Trophoblast cell (in vitro differentiated cells and primary cell): ENCODE measurements around the gene MPV17L2.
"Not testable (repeated sequence)": the region's sequence is repeated elsewhere in the genome, so short reads cannot be mapped to it uniquely, and the experiment has no call there.

ENCODE experiments used
- DNase-seq, 2 donors: peaks; one replicate each; pipeline ENCODE4 v3.0.0-alpha.2; 2016
- H2AFZ ChIP-seq: 2 replicates; pipeline ENCODE4 v1.6.1; 2013; ENCODE audit warnings: low read length, moderate library complexity, mild to moderate bottlenecking; ENCODE audit not compliant: insufficient read depth, poor library complexity
- H2AK5ac ChIP-seq: 2 replicates; pipeline ENCODE4 v1.6.1; 2013; ENCODE audit warnings: mild to moderate bottlenecking, low read length
- H2BK120ac ChIP-seq: 2 replicates; pipeline ENCODE4 v1.6.1; 2013; ENCODE audit warnings: low read length, mild to moderate bottlenecking, moderate library complexity; ENCODE audit not compliant: insufficient read depth, poor library complexity
- H2BK12ac ChIP-seq: 2 replicates; pipeline ENCODE4 v1.6.1; 2013; ENCODE audit warnings: mild to moderate bottlenecking, low read length, moderate library complexity
- H2BK5ac ChIP-seq: 2 replicates; pipeline ENCODE4 v1.6.1; 2013; ENCODE audit warnings: low read length, low read depth, moderate library complexity, mild to moderate bottlenecking; ENCODE audit not compliant: poor library complexity
- H3K14ac ChIP-seq: 2 replicates; pipeline ENCODE4 v1.6.1; 2013; ENCODE audit warnings: mild to moderate bottlenecking, low read length
- H3K18ac ChIP-seq: 2 replicates; pipeline ENCODE4 v1.6.1; 2013; ENCODE audit warnings: mild to moderate bottlenecking, low read length
- H3K23ac ChIP-seq: 2 replicates; pipeline ENCODE4 v1.6.1; 2013; ENCODE audit warnings: low read length
- H3K27ac ChIP-seq: 2 replicates; pipeline ENCODE4 v1.5.1; 2013; ENCODE audit warnings: low read depth, mild to moderate bottlenecking, inconsistent platforms, low read length, moderate library complexity
- H3K27me3 ChIP-seq: 2 replicates; pipeline ENCODE4 v1.6.1; 2013; ENCODE audit warnings: inconsistent platforms, mild to moderate bottlenecking, low read length, moderate library complexity; ENCODE audit not compliant: insufficient read depth
- H3K36me3 ChIP-seq, 2 experiments: 1 replicate in 1 of 2; 2 replicates in 1 of 2; pipeline ENCODE4 v1.6.1; 2013; ENCODE audit warnings: low read length in 2 of 2, mild to moderate bottlenecking in 2 of 2, moderate library complexity in 1 of 2; ENCODE audit not compliant: insufficient read depth in 2 of 2, control insufficient read depth in 1 of 2
- H3K4ac ChIP-seq: 2 replicates; pipeline ENCODE4 v1.6.1; 2013; ENCODE audit warnings: low read depth, mild to moderate bottlenecking, low read length, moderate library complexity
- H3K4me1 ChIP-seq, 2 experiments: 1 replicate in 1 of 2; 2 replicates in 1 of 2; pipeline ENCODE4 v1.6.1; 2013; ENCODE audit warnings: low read length in 2 of 2, mild to moderate bottlenecking in 2 of 2, moderate library complexity in 1 of 2; ENCODE audit not compliant: insufficient read depth in 2 of 2, control insufficient read depth in 1 of 2
- H3K4me2 ChIP-seq: 2 replicates; pipeline ENCODE4 v1.6.1; 2013; ENCODE audit warnings: inconsistent platforms, mild to moderate bottlenecking, low read length, moderate library complexity
- H3K4me3 ChIP-seq: 2 replicates; pipeline ENCODE4 v1.5.1; 2013; ENCODE audit warnings: mild to moderate bottlenecking, low read depth, low read length, inconsistent platforms
- H3K79me1 ChIP-seq: one replicate; pipeline ENCODE4 v1.6.1; 2013; ENCODE audit warnings: low read length
- H3K79me2 ChIP-seq: 2 replicates; pipeline ENCODE4 v1.6.1; 2013; ENCODE audit warnings: low read length, mild to moderate bottlenecking; ENCODE audit not compliant: control insufficient read depth, insufficient read depth, poor library complexity
- H3K9ac ChIP-seq: 2 replicates; pipeline ENCODE4 v1.6.1; 2013; ENCODE audit warnings: mild to moderate bottlenecking, low read length
- H3K9me3 ChIP-seq: 2 replicates; pipeline ENCODE4 v1.6.1; 2013; ENCODE audit warnings: low read depth, mild to moderate bottlenecking, control low read depth, inconsistent platforms, low read length; ENCODE audit not compliant: insufficient read depth
- H4K12ac ChIP-seq: 2 replicates; pipeline ENCODE4 v1.6.1; 2013; ENCODE audit warnings: low read depth, mild to moderate bottlenecking, low read length, moderate library complexity
- H4K8ac ChIP-seq: 2 replicates; pipeline ENCODE4 v1.6.1; 2013; ENCODE audit warnings: low read depth, mild to moderate bottlenecking, low read length, moderate library complexity
- H4K91ac ChIP-seq: one replicate; pipeline ENCODE4 v1.6.1; 2013; ENCODE audit warnings: low read depth, mild to moderate bottlenecking, low read length, moderate library complexity
- WGBS: extraction: QIAGEN DNeasy Blood & Tissue Kit; methylation state at CpG from one replicate; pipeline ENCODE4 v1.1.7; 2013; ENCODE audit warnings: missing lambda C conversion rate; ENCODE audit not compliant: insufficient read length, insufficient coverage; ENCODE audit errors: extremely low coverage; 5-methylcytosine and 5-hydroxymethylcytosine counted together

The MPV17L2 gene

GRCh38 chr19:18208098-18208951 lies 15.3 kb downstream of the MPV17L2 start:
- Histone ChIP-seq H3K4ac (no peak overlapping the region), H2BK120ac (no peak overlapping the region), H4K91ac (no peak overlapping the region), H3K23ac (no peak overlapping the region), H2BK12ac (no peak overlapping the region), H4K8ac (no peak overlapping the region), H2AK5ac (no peak overlapping the region), H3K4me2 (no peak overlapping the region), H2AFZ (no peak overlapping the region), H3K4me1 (peaks cover 5 to 7% of the 10 kb centered on the region in 2 experiments), H3K79me2 (peaks cover 3% of the 10 kb centered on the region), H2BK5ac (no peak overlapping the region), H3K9me3 (peaks cover under 1% of the 10 kb centered on the region), H3K27ac (no peak overlapping the region), H3K36me3 (no peaks in the 10 kb centered on the region), H3K27me3 (no peaks in the 10 kb centered on the region), H3K18ac (no peak overlapping the region), H3K14ac (no peak overlapping the region), H4K12ac (no peak overlapping the region), H3K4me3 (no peak overlapping the region), H3K79me1 (peaks cover 8% of the 10 kb centered on the region), H3K9ac (no peak overlapping the region)
- DNase-seq = peak in 1 of 2 donors; percentile 45
- no CpG with 5 or more reads among the region's 32 CpGs for WGBS

GRCh38 chr19:18209912-18210311 lies 16.9 kb downstream of the MPV17L2 start:
- not testable (repeated sequence) for H3K79me2 ChIP-seq, H2AFZ ChIP-seq, H3K4me2 ChIP-seq, H3K79me1 ChIP-seq, H4K12ac ChIP-seq, H2BK5ac ChIP-seq, H2AK5ac ChIP-seq, H3K18ac ChIP-seq, H3K9ac ChIP-seq, H3K4me3 ChIP-seq, H3K36me3 ChIP-seq, H3K9me3 ChIP-seq, H2BK12ac ChIP-seq, H3K27ac ChIP-seq, H4K91ac ChIP-seq, H3K14ac ChIP-seq, H3K4me1 ChIP-seq, H3K27me3 ChIP-seq, DNase-seq, H3K4ac ChIP-seq, H3K23ac ChIP-seq, H2BK120ac ChIP-seq, H4K8ac ChIP-seq
- WGBS = no CpG with 5 or more reads among the region's 5 CpGs

- no peaks in the 10 kb centered on the region for H3K9me3 ChIP-seq
- H2AFZ ChIP-seq = no peak overlapping the region
- H4K8ac ChIP-seq = no peak overlapping the region
- H3K14ac ChIP-seq = no peak overlapping the region
- H2BK120ac ChIP-seq = no peak overlapping the region
- no peak overlapping the region for H3K4me2 ChIP-seq
- H4K12ac ChIP-seq = no peak overlapping the region
- no peak for DNase-seq
- no peak overlapping the region for H4K91ac ChIP-seq
- no CpG with 5 or more reads among the region's 14 CpGs for WGBS
- H3K4me1 ChIP-seq = no peaks in the 10 kb centered on the region
- H3K18ac ChIP-seq = no peak overlapping the region
- H3K27ac ChIP-seq = no peak overlapping the region
- no peaks in the 10 kb centered on the region for H3K27me3 ChIP-seq
- H2BK5ac ChIP-seq = no peak overlapping the region
- H3K79me2 ChIP-seq = no peaks in the 10 kb centered on the region
- H3K4ac ChIP-seq = no peak overlapping the region
- no peak overlapping the region for H2BK12ac ChIP-seq
- no peak overlapping the region for H2AK5ac ChIP-seq
- no peak overlapping the region for H3K23ac ChIP-seq
- H3K9ac ChIP-seq = no peak overlapping the region
- no peak overlapping the region for H3K4me3 ChIP-seq
- no peaks in the 10 kb centered on the region for H3K36me3 ChIP-seq
- H3K79me1 ChIP-seq = no peaks in the 10 kb centered on the region
These were observed 18.7 kb downstream of the MPV17L2 start for GRCh38 chr19:18211683-18212082.

- H3K23ac ChIP-seq = no peak overlapping the region
- no peak overlapping the region for H2BK5ac ChIP-seq
- H3K27ac ChIP-seq = no peak overlapping the region
- no peaks in the 10 kb centered on the region for H3K36me3 ChIP-seq
- no peak overlapping the region for H3K4ac ChIP-seq
- H3K4me3 ChIP-seq = no peak overlapping the region
- no peaks in the 10 kb centered on the region for H3K79me1 ChIP-seq
- H3K9me3 ChIP-seq = no peaks in the 10 kb centered on the region
- H3K79me2 ChIP-seq = no peaks in the 10 kb centered on the region
- no peak overlapping the region for H3K14ac ChIP-seq
- no peak overlapping the region for H4K8ac ChIP-seq
- H3K27me3 ChIP-seq = no peaks in the 10 kb centered on the region
- no peak overlapping the region for H2AFZ ChIP-seq
- no peaks in the 10 kb centered on the region for H3K4me1 ChIP-seq
- no peak overlapping the region for H2BK12ac ChIP-seq
- no peak overlapping the region for H4K12ac ChIP-seq
- H4K91ac ChIP-seq = no peak overlapping the region
- no peak overlapping the region for H3K18ac ChIP-seq
- H2BK120ac ChIP-seq = no peak overlapping the region
- H3K9ac ChIP-seq = no peak overlapping the region
- no peak for DNase-seq
- no CpG with 5 or more reads among the region's 7 CpGs for WGBS
- H2AK5ac ChIP-seq = no peak overlapping the region
- no peak overlapping the region for H3K4me2 ChIP-seq
These were observed 21.9 kb downstream of the MPV17L2 start for GRCh38 chr19:18214779-18215433.
